K562 (cell line): ENCODE data around the gene PRKCSH. TPM values are rescaled to one million over a fixed set of nuclear protein-coding genes. Genes with fewer than 3 reads are reported as not detected.

Source experiments
- ATAC-seq: fragments of 200-7000 bp; cut with Tn5 transposase; 3 replicates; pipeline ENCODE4 v1.9.1; 2020; ENCODE audit warnings: moderate library complexity
- BruUV-seq: library from RNA; stranded (reverse); fragments of 400-500 nt; replicated peaks from 2 replicates; lab custom pipeline; 2021; lab: Mats Ljungman, UMichigan
- CTCF ChIA-PET: fragments of 300-600 bp; formaldehyde crosslinking; extraction: SDS; loops from one replicate; lab custom pipeline; 2021; ENCODE audit warnings: low intra/inter-chr PET ratio; lab: Yijun Ruan, JAX
- POLR2A ChIA-PET: fragments of 300-600, 350-650 bp; sonication (Branson Sonifier 250); formaldehyde crosslinking; extraction: SDS; loops from one replicate; lab custom pipeline; 2021; ENCODE audit warnings: antibody characterized with exemption, inconsistent platforms; lab: Yijun Ruan, JAX
- DNase-seq, 4 experiments: peaks; one replicate each; pipeline versions ENCODE4 v3.0.0 to v3.0.0-alpha.2; 2011 to 2018; ENCODE audit warnings: low spot score in 3 of 4, mixed read lengths in 3 of 4; ENCODE audit errors: extremely low read depth in 1 of 4
- FAIRE-seq: peaks from 2 replicates; lab custom pipeline; 2011; peaks lifted over from hg19 to GRCh38; lab: Jason Lieb, UNC
- H2AFZ ChIP-seq: 2 replicates; pipeline ENCODE4 v1.6.0; 2011; ENCODE audit warnings: low read depth, low read length, control low read depth, inconsistent platforms
- H3K27ac ChIP-seq: fragments of 200-600 bp; 3 replicates; pipeline ENCODE4 v1.8.0; 2011; ENCODE audit warnings: low read depth, mild to moderate bottlenecking, control low read depth, inconsistent platforms, low read length, moderate library complexity, mixed read lengths; ENCODE audit errors: extremely low read depth
- H3K27me3 ChIP-seq, 2 experiments: fragments of 300-600 bp in 1 of 2; 2 replicates in 1 of 2; 3 replicates in 1 of 2; pipeline versions ENCODE4 v1.6.0 to v1.8.0; 2011; ENCODE audit warnings: inconsistent platforms in 2 of 2, low read length in 2 of 2, mild to moderate bottlenecking in 1 of 2, mixed read lengths in 1 of 2, moderate library complexity in 1 of 2; ENCODE audit not compliant: control insufficient read depth in 2 of 2, insufficient read depth in 2 of 2
- H3K36me3 ChIP-seq: fragments of 300-600 bp; 3 replicates; pipeline ENCODE4 v1.8.0; 2011; ENCODE audit warnings: mild to moderate bottlenecking, low read length, inconsistent platforms; ENCODE audit not compliant: control insufficient read depth, insufficient read depth
- H3K4me1 ChIP-seq, 2 experiments: fragments of 200-600 bp in 1 of 2; replicated peaks in 1 of 2; 2 replicates in 1 of 2; 3 replicates in 1 of 2; pipeline versions ENCODE4 v1.5.1 to v1.8.0; 2011; ENCODE audit warnings: inconsistent platforms in 2 of 2, low read length in 2 of 2, mild to moderate bottlenecking in 1 of 2, mixed read lengths in 1 of 2, moderate library complexity in 1 of 2; ENCODE audit not compliant: control insufficient read depth in 2 of 2, insufficient read depth in 2 of 2
- H3K4me2 ChIP-seq: 2 replicates; pipeline ENCODE4 v1.6.1; 2011; ENCODE audit warnings: low read length, control low read depth, inconsistent platforms, mixed read lengths; ENCODE audit not compliant: insufficient read depth
- H3K4me3 ChIP-seq: fragments of 200-600 bp; sonication (generic), shearing (Covaris generic); 2 replicates; pipeline ENCODE4 v1.5.1; 2016; ENCODE audit warnings: control low read depth, inconsistent platforms
- H3K79me2 ChIP-seq: fragments of 200-600 bp; 3 replicates; pipeline ENCODE4 v1.8.0; 2011; ENCODE audit warnings: low read length, inconsistent platforms; ENCODE audit not compliant: control insufficient read depth, insufficient read depth
- H3K9ac ChIP-seq, 2 experiments: 2 replicates each; pipeline versions ENCODE4 v1.6.0 to v1.6.1; 2011; ENCODE audit warnings: low read depth in 2 of 2, low read length in 2 of 2, control low read depth in 1 of 2, inconsistent platforms in 1 of 2, mild to moderate bottlenecking in 1 of 2, mixed read lengths in 1 of 2; ENCODE audit not compliant: insufficient read depth in 1 of 2
- H3K9me1 ChIP-seq: one replicate; pipeline ENCODE4 v1.6.0; 2011; ENCODE audit warnings: inconsistent platforms, mild to moderate bottlenecking, low read length, moderate library complexity; ENCODE audit not compliant: control insufficient read depth, insufficient read depth
- H3K9me3 ChIP-seq: replicated peaks from 2 replicates; pipeline ENCODE4 v1.5.1; 2011; ENCODE audit warnings: low read depth, low read length, inconsistent platforms; ENCODE audit not compliant: control insufficient read depth, insufficient read depth
- H4K20me1 ChIP-seq: replicated peaks from 2 replicates; pipeline ENCODE4 v1.6.1; 2011; ENCODE audit warnings: low read length, inconsistent platforms, mixed read lengths; ENCODE audit not compliant: control insufficient read depth, insufficient read depth
- FOXP4 ChIP-seq: sonication (generic); formaldehyde crosslinking; IDR thresholded peaks from 2 replicates; pipeline ENCODE4 v1.8.0; 2022; ENCODE audit warnings: mild to moderate bottlenecking, missing genetic modification reagents, borderline replicate concordance
- FUS ChIP-seq: fragments of 200-400 bp; formaldehyde crosslinking; optimal IDR thresholded peaks from 2 replicates; pipeline ENCODE3; 2017; ENCODE audit warnings: low read depth, low read length
- ILF3 ChIP-seq: fragments of 450-650 bp; IDR thresholded peaks from 2 replicates; pipeline ENCODE4 v1.6.1; 2018; ENCODE audit warnings: antibody characterized with exemption, mild to moderate bottlenecking, moderate library complexity, borderline replicate concordance
- KDM5B ChIP-seq: fragments of 200-600 bp; sonication (generic); IDR thresholded peaks from 2 replicates; pipeline ENCODE4 v1.6.1; 2012; ENCODE audit warnings: low read depth, mild to moderate bottlenecking, moderate library complexity, low read length, control low read depth, inconsistent platforms; ENCODE audit not compliant: insufficient replicate concordance
- PRPF4 ChIP-seq: fragments of 200-400 bp; formaldehyde crosslinking; IDR thresholded peaks from one replicate; pipeline ENCODE4 v1.6.1; 2017; ENCODE audit warnings: low read length, low read depth, mild to moderate bottlenecking; ENCODE audit not compliant: insufficient read depth, poor library complexity, severe bottlenecking
- RBM15 ChIP-seq: fragments of 200-400 bp; formaldehyde crosslinking; IDR thresholded peaks from 2 replicates; pipeline ENCODE4 v1.6.1; 2018; ENCODE audit warnings: mild to moderate bottlenecking, low read length, moderate library complexity; ENCODE audit not compliant: insufficient read depth
- ZNF76 ChIP-seq: fragments of 250-450 bp; sonication (Bioruptor Pico); IDR thresholded peaks from 2 replicates; pipeline ENCODE4 v1.4.0; 2020; ENCODE audit warnings: mild to moderate bottlenecking, moderate library complexity, borderline replicate concordance
- WGBS: fragments of 100-300 bp; shearing (Covaris generic); methylation state at CpG from one replicate; pipeline ENCODE4 v1.1.6; 2016; ENCODE audit warnings: low coverage, mixed read lengths; ENCODE audit not compliant: insufficient coverage; ENCODE audit errors: missing lambda C conversion rate; 5-methylcytosine and 5-hydroxymethylcytosine counted together
- in situ Hi-C: fragments of 300-500 bp; cut with MboI; formaldehyde crosslinking; loops from 4 replicates; pipeline ENCODE4 v1.15.0; 2018; ENCODE audit warnings: inconsistent platforms, mixed read lengths
- intact Hi-C: fragments of 100-400 bp; cut with micrococcal nuclease; formaldehyde crosslinking; loops from 2 replicates; pipeline ENCODE4 v1.14.2; 2022
- polyA plus RNA-seq, 8 experiments: library from polyadenylated mRNA; depleted of rRNA in 4 of 8; stranded (reverse) in 5 of 8; unstranded in 3 of 8; fragments of >200 nt; fragmentation: Nextera tagmentation in 2 of 8; fragmentation: Illumina TruSeq in 1 of 8; extraction: Ambion mirVana in 2 of 8; extraction: Trizol in 1 of 8; gene quantifications; 2 replicates each; pipeline versions ENCODE4 v1.2.1 to v1.2.3, GENCODE V29; 2011 to 2014; ENCODE audit warnings: inconsistent platforms in 1 of 8, missing spikeins in 1 of 8
- total RNA-seq, 7 experiments: library from RNA; depleted of rRNA in 6 of 7; stranded (reverse); fragments of >200 nt in 6 of 7; fragmentation: Illumina TruSeq in 2 of 7; extraction: Trizol in 2 of 7; gene quantifications; 2 replicates each; pipeline versions ENCODE4 v1.2.1 to v1.2.3, GENCODE V29; 2011 to 2021; ENCODE audit warnings: low replicate concordance in 1 of 7

The PRKCSH gene
- total and polyA plus RNA-seq, 9 of the 15 experiments (the other 6 are each of a cell fraction or from before 2014, with no cell fraction given) = 2.3 to 297 (median 48.1) TPM

- Histone ChIP-seq H3K36me3 (no peaks in the 10 kb centered on the region), H3K79me2 (no peaks in the 10 kb centered on the region), H2AFZ (no peak overlapping the region), H3K27ac (no peak overlapping the region), H3K4me2 (no peak overlapping the region), H4K20me1 (no peaks in the 10 kb centered on the region), H3K9me1 (no peaks in the 10 kb centered on the region), H3K9ac (no peak overlapping the region), H3K27me3 (peaks cover 2 to 9% of the 10 kb centered on the region in 2 experiments; a peak in 3 of 5 replicates), H3K4me1 (peaks cover 0 to 14% of the 10 kb centered on the region in 2 experiments; a peak in 2 of 5 replicates), H3K9me3 (no peaks in the 10 kb centered on the region), H3K4me3 (no peak overlapping the region)
- no peak for ATAC-seq
- ChIA-PET POLR2A (interaction anchor here (0.6 kb wide), 2 partner anchors 49 to 1379 kb away, joined by 3 to 4 read pairs; no protein-coding TSS in a partner anchor), CTCF (no interaction called here)
- no peak for FAIRE-seq
- TF ChIP-seq RBM15 = no peak
- no peak for TF ChIP-seq FOXP4 (CRISPR knock-in tag)
- no peak for TF ChIP-seq FUS
- no peak for TF ChIP-seq ZNF76 (CRISPR knock-in tag)
- no peak for TF ChIP-seq PRPF4
- no peak for TF ChIP-seq ILF3
- TF ChIP-seq KDM5B = no peak
- in situ Hi-C loops = no loop called here
- intact Hi-C loops = no loop called here
- no TSS peak for BruUV-seq
- DNase-seq = peak in 1 of 4 experiments; percentile 4
- 32% methylated on average over 2 of the region's 2 CpGs for WGBS
Observed at GRCh38 chr19:11414544-11414943, 20.9 kb upstream of the PRKCSH start.
